GM23338 (cell line): ENCODE measurements around the gene RMND1.

Source experiments
- CREB1 ChIP-seq: fragments of 250-450 bp; sonication (Bioruptor Pico); IDR thresholded peaks from 2 replicates; pipeline ENCODE4 v1.5.0; 2020; ENCODE audit warnings: low read depth, mild to moderate bottlenecking, moderate library complexity
- EZH2 ChIP-seq: fragments of 200-600 bp; sonication (generic); IDR thresholded peaks from one replicate; pipeline ENCODE4 v1.8.0; 2017; ENCODE audit warnings: antibody characterized with exemption, mild to moderate bottlenecking, low read depth; ENCODE audit not compliant: unreplicated experiment
- EZH2phosphoT487 ChIP-seq: fragments of 200-600 bp; sonication (generic); IDR thresholded peaks from one replicate; pipeline ENCODE4 v1.8.1; 2018; ENCODE audit warnings: antibody characterized with exemption; ENCODE audit not compliant: unreplicated experiment
- JUNB ChIP-seq: IDR thresholded peaks from one replicate; pipeline ENCODE4 v1.6.1; 2016; ENCODE audit warnings: antibody characterized with exemption; ENCODE audit not compliant: unreplicated experiment
- NANOG ChIP-seq: IDR thresholded peaks from 2 replicates; pipeline ENCODE4 v1.6.1; 2016; ENCODE audit warnings: antibody characterized with exemption, borderline replicate concordance
- POLR2AphosphoS5 ChIP-seq: IDR thresholded peaks from 2 replicates; pipeline ENCODE4 v1.6.1; 2016; ENCODE audit warnings: antibody characterized with exemption, low read depth
- TF ChIP-seq, protein P1 (sequence below): IDR thresholded peaks from one replicate; pipeline ENCODE4 v1.6.1; 2018; ENCODE audit warnings: antibody characterized with exemption; ENCODE audit not compliant: unreplicated experiment
- TF ChIP-seq, protein P2 (sequence below), 2 experiments: fragments of 200-600 bp in 1 of 2; sonication (generic) in 1 of 2; conservative IDR thresholded peaks; 2 replicates each; pipeline versions ENCODE4 v1.5.1 to v1.6.1; 2016 to 2017; ENCODE audit warnings: antibody characterized with exemption in 2 of 2, low read depth in 2 of 2, mild to moderate bottlenecking in 2 of 2, moderate library complexity in 1 of 2
- TF ChIP-seq, protein P3 (sequence below): fragments of 250-450 bp; sonication (Bioruptor Pico); IDR thresholded peaks from 2 replicates; pipeline ENCODE4 v1.5.0; 2020; ENCODE audit warnings: mild to moderate bottlenecking, moderate library complexity
- TF ChIP-seq, protein P4 (sequence below): IDR thresholded peaks from 2 replicates; pipeline ENCODE4 v1.6.1; 2016; ENCODE audit warnings: antibody characterized with exemption

DNA sequence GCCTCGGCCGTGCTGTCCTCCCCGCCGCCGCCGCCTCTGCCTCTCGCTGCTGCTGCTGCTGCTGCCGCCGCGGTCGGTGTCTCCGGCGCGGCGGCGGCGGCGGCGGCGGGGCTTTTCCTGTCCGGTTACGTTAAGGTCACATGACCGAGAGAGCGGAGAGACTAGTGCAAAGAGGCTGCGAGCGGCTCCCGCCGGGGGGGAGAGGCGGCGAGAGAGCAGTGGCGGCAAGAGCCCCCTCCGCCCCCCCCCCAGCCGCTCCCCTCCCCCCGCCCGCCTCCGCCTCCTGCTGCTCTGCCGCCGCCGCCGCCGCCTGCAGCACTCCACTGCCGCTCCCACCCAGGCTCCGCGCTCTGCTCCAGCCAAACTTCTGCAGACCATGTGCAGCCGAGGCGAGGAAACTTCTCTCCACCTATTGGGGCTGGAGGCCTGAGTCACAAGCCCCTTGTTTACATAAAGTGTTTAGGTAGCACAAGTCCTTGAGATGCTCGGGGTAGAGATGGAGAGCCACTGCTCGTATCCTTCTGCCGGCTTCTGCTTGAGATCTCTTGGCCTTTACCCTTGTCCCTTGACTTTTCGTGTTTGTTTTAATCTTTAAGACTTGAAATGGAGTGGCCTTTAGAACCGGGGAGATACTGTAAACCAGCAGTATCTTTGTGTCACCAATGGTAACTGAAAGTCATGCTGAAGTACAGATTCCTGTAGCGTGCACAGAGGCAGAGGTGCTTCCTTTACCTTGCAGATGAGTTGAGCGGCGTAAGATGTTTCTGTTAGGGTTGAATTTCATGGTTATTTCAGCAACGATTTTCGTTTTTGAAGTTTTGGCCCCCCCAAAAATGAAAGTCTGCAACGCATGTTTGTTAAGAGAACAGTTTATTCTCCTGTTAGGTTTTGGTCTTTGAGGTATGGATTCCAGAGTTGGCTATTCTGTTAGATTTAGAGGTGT lies 60.2 kb downstream of the RMND1 start, which contains the start of gene ZBTB2:
- TF ChIP-seq EZH2 (no peak), JUNB (no peak), POLR2AphosphoS5 (peak; percentile 75), NANOG (no peak), EZH2phosphoT487 (no peak), CREB1 (no peak)
- TF ChIP-seq, protein P1, sequence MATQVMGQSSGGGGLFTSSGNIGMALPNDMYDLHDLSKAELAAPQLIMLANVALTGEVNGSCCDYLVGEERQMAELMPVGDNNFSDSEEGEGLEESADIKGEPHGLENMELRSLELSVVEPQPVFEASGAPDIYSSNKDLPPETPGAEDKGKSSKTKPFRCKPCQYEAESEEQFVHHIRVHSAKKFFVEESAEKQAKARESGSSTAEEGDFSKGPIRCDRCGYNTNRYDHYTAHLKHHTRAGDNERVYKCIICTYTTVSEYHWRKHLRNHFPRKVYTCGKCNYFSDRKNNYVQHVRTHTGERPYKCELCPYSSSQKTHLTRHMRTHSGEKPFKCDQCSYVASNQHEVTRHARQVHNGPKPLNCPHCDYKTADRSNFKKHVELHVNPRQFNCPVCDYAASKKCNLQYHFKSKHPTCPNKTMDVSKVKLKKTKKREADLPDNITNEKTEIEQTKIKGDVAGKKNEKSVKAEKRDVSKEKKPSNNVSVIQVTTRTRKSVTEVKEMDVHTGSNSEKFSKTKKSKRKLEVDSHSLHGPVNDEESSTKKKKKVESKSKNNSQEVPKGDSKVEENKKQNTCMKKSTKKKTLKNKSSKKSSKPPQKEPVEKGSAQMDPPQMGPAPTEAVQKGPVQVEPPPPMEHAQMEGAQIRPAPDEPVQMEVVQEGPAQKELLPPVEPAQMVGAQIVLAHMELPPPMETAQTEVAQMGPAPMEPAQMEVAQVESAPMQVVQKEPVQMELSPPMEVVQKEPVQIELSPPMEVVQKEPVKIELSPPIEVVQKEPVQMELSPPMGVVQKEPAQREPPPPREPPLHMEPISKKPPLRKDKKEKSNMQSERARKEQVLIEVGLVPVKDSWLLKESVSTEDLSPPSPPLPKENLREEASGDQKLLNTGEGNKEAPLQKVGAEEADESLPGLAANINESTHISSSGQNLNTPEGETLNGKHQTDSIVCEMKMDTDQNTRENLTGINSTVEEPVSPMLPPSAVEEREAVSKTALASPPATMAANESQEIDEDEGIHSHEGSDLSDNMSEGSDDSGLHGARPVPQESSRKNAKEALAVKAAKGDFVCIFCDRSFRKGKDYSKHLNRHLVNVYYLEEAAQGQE: no peak
- TF ChIP-seq, protein P2, sequence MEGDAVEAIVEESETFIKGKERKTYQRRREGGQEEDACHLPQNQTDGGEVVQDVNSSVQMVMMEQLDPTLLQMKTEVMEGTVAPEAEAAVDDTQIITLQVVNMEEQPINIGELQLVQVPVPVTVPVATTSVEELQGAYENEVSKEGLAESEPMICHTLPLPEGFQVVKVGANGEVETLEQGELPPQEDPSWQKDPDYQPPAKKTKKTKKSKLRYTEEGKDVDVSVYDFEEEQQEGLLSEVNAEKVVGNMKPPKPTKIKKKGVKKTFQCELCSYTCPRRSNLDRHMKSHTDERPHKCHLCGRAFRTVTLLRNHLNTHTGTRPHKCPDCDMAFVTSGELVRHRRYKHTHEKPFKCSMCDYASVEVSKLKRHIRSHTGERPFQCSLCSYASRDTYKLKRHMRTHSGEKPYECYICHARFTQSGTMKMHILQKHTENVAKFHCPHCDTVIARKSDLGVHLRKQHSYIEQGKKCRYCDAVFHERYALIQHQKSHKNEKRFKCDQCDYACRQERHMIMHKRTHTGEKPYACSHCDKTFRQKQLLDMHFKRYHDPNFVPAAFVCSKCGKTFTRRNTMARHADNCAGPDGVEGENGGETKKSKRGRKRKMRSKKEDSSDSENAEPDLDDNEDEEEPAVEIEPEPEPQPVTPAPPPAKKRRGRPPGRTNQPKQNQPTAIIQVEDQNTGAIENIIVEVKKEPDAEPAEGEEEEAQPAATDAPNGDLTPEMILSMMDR (conservative IDR thresholded peaks at IDR 0.05; ENCODE audit: low read depth in 2 of 2): no peak
- TF ChIP-seq, protein P3, sequence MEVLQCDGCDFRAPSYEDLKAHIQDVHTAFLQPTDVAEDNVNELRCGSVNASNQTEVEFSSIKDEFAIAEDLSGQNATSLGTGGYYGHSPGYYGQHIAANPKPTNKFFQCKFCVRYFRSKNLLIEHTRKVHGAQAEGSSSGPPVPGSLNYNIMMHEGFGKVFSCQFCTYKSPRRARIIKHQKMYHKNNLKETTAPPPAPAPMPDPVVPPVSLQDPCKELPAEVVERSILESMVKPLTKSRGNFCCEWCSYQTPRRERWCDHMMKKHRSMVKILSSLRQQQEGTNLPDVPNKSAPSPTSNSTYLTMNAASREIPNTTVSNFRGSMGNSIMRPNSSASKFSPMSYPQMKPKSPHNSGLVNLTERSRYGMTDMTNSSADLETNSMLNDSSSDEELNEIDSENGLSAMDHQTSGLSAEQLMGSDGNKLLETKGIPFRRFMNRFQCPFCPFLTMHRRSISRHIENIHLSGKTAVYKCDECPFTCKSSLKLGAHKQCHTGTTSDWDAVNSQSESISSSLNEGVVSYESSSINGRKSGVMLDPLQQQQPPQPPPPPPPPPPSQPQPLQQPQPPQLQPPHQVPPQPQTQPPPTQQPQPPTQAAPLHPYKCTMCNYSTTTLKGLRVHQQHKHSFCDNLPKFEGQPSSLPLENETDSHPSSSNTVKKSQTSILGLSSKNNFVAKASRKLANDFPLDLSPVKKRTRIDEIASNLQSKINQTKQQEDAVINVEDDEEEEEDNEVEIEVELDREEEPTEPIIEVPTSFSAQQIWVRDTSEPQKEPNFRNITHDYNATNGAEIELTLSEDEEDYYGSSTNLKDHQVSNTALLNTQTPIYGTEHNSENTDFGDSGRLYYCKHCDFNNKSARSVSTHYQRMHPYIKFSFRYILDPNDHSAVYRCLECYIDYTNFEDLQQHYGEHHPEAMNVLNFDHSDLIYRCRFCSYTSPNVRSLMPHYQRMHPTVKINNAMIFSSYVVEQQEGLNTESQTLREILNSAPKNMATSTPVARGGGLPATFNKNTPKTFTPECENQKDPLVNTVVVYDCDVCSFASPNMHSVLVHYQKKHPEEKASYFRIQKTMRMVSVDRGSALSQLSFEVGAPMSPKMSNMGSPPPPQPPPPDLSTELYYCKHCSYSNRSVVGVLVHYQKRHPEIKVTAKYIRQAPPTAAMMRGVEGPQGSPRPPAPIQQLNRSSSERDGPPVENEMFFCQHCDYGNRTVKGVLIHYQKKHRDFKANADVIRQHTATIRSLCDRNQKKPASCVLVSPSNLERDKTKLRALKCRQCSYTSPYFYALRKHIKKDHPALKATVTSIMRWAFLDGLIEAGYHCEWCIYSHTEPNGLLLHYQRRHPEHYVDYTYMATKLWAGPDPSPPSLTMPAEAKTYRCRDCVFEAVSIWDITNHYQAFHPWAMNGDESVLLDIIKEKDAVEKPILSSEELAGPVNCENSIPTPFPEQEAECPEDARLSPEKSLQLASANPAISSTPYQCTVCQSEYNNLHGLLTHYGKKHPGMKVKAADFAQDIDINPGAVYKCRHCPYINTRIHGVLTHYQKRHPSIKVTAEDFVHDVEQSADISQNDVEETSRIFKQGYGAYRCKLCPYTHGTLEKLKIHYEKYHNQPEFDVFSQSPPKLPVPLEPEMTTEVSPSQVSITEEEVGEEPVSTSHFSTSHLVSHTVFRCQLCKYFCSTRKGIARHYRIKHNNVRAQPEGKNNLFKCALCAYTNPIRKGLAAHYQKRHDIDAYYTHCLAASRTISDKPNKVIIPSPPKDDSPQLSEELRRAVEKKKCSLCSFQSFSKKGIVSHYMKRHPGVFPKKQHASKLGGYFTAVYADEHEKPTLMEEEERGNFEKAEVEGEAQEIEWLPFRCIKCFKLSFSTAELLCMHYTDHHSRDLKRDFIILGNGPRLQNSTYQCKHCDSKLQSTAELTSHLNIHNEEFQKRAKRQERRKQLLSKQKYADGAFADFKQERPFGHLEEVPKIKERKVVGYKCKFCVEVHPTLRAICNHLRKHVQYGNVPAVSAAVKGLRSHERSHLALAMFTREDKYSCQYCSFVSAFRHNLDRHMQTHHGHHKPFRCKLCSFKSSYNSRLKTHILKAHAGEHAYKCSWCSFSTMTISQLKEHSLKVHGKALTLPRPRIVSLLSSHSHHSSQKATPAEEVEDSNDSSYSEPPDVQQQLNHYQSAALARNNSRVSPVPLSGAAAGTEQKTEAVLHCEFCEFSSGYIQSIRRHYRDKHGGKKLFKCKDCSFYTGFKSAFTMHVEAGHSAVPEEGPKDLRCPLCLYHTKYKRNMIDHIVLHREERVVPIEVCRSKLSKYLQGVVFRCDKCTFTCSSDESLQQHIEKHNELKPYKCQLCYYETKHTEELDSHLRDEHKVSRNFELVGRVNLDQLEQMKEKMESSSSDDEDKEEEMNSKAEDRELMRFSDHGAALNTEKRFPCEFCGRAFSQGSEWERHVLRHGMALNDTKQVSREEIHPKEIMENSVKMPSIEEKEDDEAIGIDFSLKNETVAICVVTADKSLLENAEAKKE (CRISPR knock-in tag): no peak
- TF ChIP-seq, protein P4, sequence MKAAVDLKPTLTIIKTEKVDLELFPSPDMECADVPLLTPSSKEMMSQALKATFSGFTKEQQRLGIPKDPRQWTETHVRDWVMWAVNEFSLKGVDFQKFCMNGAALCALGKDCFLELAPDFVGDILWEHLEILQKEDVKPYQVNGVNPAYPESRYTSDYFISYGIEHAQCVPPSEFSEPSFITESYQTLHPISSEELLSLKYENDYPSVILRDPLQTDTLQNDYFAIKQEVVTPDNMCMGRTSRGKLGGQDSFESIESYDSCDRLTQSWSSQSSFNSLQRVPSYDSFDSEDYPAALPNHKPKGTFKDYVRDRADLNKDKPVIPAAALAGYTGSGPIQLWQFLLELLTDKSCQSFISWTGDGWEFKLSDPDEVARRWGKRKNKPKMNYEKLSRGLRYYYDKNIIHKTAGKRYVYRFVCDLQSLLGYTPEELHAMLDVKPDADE: no peak
